ENCODE measurements around the gene SHC3.
A peak's percentile ranks its signal among the peaks of the same experiment; 100 is the strongest.

Gene SHC3, protein sequence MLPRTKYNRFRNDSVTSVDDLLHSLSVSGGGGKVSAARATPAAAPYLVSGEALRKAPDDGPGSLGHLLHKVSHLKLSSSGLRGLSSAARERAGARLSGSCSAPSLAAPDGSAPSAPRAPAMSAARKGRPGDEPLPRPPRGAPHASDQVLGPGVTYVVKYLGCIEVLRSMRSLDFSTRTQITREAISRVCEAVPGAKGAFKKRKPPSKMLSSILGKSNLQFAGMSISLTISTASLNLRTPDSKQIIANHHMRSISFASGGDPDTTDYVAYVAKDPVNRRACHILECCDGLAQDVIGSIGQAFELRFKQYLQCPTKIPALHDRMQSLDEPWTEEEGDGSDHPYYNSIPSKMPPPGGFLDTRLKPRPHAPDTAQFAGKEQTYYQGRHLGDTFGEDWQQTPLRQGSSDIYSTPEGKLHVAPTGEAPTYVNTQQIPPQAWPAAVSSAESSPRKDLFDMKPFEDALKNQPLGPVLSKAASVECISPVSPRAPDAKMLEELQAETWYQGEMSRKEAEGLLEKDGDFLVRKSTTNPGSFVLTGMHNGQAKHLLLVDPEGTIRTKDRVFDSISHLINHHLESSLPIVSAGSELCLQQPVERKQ

DNA sequence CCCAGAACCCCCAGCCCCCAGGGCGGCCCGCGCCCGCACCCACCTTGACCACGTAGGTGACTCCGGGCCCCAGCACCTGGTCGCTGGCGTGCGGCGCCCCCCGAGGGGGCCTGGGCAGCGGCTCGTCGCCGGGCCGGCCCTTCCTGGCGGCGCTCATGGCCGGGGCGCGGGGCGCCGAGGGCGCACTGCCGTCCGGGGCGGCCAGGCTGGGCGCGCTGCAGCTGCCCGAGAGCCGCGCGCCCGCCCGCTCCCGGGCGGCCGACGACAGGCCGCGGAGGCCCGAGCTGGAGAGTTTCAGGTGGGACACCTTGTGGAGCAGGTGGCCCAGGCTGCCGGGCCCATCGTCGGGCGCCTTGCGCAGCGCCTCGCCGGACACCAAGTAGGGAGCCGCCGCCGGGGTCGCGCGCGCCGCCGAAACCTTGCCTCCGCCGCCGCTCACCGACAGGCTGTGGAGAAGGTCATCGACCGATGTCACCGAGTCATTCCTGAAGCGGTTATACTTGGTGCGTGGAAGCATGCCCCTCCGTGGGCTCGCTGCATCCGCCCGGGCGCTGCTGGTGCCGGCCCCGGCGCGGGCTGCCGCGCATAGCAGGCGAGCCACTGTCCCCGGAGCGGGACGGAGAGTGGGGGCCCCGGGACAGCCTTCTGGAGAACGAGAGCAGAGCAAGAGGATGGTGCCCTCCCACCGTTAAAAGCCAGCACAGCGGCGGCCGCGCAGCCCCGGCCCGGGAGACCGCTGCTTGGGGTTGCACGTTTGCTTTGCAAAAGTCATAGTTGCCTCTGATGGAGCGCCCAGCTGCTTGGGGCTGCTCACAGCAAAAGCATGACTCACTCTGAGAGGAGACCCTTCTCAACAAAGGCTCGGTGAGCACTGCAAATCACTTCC is at the start of gene SHC3:
Gene SHC3 (minus strand): TSS at position 875 of the 886 bp plus-strand sequence. CDS start 358 bp downstream, at position 517.
- TF ChIP-seq, protein P1, sequence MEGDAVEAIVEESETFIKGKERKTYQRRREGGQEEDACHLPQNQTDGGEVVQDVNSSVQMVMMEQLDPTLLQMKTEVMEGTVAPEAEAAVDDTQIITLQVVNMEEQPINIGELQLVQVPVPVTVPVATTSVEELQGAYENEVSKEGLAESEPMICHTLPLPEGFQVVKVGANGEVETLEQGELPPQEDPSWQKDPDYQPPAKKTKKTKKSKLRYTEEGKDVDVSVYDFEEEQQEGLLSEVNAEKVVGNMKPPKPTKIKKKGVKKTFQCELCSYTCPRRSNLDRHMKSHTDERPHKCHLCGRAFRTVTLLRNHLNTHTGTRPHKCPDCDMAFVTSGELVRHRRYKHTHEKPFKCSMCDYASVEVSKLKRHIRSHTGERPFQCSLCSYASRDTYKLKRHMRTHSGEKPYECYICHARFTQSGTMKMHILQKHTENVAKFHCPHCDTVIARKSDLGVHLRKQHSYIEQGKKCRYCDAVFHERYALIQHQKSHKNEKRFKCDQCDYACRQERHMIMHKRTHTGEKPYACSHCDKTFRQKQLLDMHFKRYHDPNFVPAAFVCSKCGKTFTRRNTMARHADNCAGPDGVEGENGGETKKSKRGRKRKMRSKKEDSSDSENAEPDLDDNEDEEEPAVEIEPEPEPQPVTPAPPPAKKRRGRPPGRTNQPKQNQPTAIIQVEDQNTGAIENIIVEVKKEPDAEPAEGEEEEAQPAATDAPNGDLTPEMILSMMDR (IDR thresholded peaks at IDR 0.05; ENCODE audit: control insufficient read depth, extremely low read depth, insufficient read depth), result no peak
- H3K4me3 ChIP-seq (ENCODE audit: low read depth, low read length), result peak within 1 kb of the TSS; percentile 53
- no peak for DNase-seq (ENCODE audit: low read depth)

DNA sequence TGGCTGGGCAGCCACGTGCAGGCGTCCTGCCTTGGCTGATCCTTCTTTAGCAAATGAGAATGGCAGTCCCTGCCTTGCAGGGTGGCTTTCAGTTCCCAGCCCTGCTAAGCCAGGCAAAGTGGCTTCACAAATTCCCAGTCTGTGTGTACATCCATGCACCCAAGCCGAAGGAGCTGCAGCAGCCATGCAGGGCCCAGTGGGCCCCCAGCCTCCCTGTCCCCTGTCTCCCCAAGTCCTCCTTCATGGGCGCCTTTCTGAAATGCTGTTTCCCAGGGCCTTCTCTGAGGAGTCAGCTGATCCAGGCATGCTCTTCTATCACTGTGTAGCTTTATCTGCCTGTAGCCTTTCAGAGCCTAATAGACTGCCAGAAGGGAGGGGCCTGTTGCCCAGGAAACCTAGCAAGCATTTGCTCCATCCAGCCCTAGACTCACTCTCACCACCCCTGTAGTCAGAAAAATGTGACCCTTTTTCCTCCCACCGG is 47.4 kb upstream of the SHC3 start:
- no peak overlapping the region for H3K4me3 ChIP-seq (ENCODE audit: low read depth, low read length)
- no peak for DNase-seq (ENCODE audit: low read depth)
- TF ChIP-seq, protein P1 (IDR thresholded peaks at IDR 0.05; ENCODE audit: control insufficient read depth, extremely low read depth, insufficient read depth), result no peak

DNA sequence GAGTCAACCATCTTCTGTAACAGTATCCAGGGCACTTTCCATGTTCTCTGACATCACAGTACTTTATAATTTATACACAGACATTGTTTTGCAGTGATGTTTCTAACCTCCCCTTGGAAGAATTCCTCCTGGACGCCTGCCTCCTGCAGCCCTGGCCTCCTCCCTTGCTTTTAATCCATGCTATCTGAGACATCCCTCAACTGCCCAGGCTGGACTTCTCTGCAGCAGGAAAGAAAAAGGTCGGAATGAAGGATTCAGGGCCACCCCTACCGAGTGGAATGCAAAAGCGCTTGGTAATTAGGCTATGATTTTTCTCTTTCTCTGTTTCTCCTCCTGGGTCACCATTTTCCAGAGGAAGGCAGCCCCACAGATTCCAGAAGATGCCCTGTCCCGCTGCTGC is 47.0 kb upstream of the SHC3 start:
- DNase-seq (ENCODE audit: low read depth), result no peak
- H3K4me3 ChIP-seq (ENCODE audit: low read depth, low read length), result no peak overlapping the region
- TF ChIP-seq, protein P1 (IDR thresholded peaks at IDR 0.05; ENCODE audit: control insufficient read depth, extremely low read depth, insufficient read depth), result no peak

DNA sequence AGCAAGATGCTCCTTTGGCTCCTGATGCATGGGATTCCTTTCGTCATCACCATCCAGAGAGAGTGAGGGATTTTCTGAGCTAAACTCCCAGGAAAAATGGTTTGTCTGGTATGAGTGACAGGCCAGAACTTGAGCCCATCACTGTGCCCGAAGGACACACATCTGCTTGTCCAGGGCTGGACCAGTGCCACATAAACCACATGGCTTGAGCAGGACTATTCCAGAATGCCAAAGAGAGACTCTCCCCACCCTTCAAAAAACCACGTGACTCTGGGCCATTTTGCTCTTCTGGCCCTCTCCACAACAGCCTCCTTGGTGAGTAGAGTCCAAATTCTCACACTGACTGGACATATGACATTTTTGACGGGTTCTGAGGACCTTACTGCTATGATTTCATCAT is 46.4 kb upstream of the SHC3 start:
- TF ChIP-seq, protein P1 (IDR thresholded peaks at IDR 0.05; ENCODE audit: control insufficient read depth, extremely low read depth, insufficient read depth), result no peak
- DNase-seq (ENCODE audit: low read depth), result no peak
- H3K4me3 ChIP-seq (ENCODE audit: low read depth, low read length), result no peak overlapping the region

DNA sequence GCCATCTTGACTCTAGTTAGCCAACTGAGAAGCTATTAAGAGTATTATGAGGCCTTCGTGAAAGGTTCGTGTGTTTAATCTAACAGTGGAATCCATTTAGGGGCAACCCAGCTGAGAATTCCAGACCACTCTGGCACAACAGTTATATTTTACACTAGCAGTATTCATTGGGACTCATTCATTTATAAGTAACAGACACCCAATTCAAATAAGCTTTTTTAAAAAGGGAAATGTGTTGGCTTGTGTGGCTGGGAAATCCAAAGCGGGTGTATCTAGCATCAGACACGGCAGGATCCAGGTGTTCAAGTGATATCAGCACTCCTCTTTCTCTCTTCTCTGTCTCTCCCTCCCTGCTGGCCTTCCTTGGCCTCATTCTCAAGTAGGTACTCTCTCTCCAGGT is 46.0 kb upstream of the SHC3 start:
- TF ChIP-seq, protein P1 (IDR thresholded peaks at IDR 0.05; ENCODE audit: control insufficient read depth, extremely low read depth, insufficient read depth), result no peak
- H3K4me3 ChIP-seq (ENCODE audit: low read depth, low read length), result no peak overlapping the region
- no peak for DNase-seq (ENCODE audit: low read depth)

DNA sequence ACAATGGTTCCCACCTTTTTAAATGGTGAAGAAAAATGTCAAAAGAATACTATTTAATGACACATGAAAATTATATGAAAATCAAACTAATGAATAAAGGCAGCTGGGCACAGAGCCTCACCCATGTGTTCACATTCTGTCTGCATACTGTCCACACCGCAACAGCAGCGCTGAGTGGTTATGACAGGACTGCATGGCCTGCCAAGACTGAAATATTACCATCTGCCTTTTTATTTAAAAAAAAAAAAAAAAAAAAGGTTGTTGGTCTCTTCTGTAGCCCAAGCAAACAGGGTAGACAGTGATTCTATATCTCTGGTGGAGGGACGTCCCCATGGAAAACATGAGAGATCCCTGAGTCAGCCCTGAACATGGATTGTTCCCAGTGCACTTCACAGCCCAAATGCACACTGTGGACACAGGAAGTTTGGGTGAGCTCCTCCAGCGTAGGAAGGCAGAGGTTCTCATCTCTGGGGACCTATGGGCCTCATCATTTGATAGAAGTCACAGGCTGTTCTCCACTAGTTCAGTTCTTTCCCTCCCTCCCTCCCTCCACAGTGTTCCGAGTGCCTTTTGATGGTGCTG is 44.9 kb upstream of the SHC3 start:
- DNase-seq (ENCODE audit: low read depth), result no peak
- no peak overlapping the region for H3K4me3 ChIP-seq (ENCODE audit: low read depth, low read length)
- TF ChIP-seq, protein P1 (IDR thresholded peaks at IDR 0.05; ENCODE audit: control insufficient read depth, extremely low read depth, insufficient read depth), result no peak

Measured in LNCaP clone FGC (cell line).